ENCODE results near the gene STK32C. TPM values are rescaled to one million over a fixed set of nuclear protein-coding genes. Genes with fewer than 3 reads are reported as not detected.
"Not testable (repeated sequence)": the region's sequence is repeated elsewhere in the genome, so short reads cannot be mapped to it uniquely, and the experiment has no call there.

Gene STK32C
- total RNA-seq, 4 donors from 2014 or later: 1.3 to 5.6 (median 4.7) TPM

DNA sequence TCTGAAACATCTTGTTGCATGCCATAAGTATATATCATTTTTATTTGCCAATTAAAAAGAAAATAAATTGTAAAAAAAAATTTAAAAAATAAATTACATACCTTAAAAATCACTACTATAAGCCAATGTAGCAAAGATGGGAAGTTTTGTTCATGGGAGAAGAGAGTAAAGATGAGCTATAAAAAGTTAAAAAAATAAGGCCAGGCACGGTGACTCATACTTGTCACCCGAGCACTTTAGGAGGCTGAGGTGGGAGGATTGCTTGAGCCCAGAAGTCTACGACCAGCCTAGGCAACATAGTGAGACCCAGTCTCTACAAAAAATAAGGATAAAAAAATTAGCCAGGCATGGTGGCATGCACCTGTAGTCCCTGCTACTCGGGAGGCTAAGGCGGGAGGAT is 8.4 kb upstream of the STK32C start:
- no peaks in the 10 kb centered on the region for H3K9me3 ChIP-seq
- WGBS: 81% methylated on average over 5 of the region's 5 CpGs
- H3K27me3 ChIP-seq: no peaks in the 10 kb centered on the region
- H3K27ac ChIP-seq: no peak overlapping the region
- peaks cover 5% of the 10 kb centered on the region for H3K4me1 ChIP-seq
- no peak overlapping the region for H3K4me3 ChIP-seq
- DNase-seq (ENCODE audit: low spot score in 2 of 2): no peak
- TF ChIP-seq, protein P1, sequence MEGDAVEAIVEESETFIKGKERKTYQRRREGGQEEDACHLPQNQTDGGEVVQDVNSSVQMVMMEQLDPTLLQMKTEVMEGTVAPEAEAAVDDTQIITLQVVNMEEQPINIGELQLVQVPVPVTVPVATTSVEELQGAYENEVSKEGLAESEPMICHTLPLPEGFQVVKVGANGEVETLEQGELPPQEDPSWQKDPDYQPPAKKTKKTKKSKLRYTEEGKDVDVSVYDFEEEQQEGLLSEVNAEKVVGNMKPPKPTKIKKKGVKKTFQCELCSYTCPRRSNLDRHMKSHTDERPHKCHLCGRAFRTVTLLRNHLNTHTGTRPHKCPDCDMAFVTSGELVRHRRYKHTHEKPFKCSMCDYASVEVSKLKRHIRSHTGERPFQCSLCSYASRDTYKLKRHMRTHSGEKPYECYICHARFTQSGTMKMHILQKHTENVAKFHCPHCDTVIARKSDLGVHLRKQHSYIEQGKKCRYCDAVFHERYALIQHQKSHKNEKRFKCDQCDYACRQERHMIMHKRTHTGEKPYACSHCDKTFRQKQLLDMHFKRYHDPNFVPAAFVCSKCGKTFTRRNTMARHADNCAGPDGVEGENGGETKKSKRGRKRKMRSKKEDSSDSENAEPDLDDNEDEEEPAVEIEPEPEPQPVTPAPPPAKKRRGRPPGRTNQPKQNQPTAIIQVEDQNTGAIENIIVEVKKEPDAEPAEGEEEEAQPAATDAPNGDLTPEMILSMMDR (IDR thresholded peaks at IDR 0.05): no peak
- TF ChIP-seq POLR2A (IDR thresholded peaks at IDR 0.05) (no peak), EP300 (IDR thresholded peaks at IDR 0.05) (no peak), POLR2AphosphoS5 (IDR thresholded peaks at IDR 0.05) (no peak)
- no peaks in the 10 kb centered on the region for H3K36me3 ChIP-seq

DNA sequence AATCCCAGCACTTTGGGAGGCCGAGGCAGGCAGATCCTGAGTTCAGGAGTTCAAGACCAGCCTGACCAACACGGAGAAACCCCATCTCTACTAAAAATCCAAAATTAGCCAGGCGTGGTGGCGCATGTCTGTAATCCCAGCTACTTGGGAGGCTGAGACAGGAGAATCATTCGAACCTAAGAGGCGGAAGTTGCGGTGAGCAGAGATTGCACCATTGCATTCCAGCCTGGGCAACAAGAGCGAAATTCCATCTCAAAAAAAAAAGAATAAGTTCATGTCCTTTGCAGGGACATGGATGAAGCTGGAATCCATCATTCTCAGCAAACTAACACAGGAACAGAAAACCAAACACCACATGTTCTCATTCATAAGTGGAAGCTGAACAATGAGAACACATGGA is 7.1 kb upstream of the STK32C start:
- WGBS: 92% methylated on average over 8 of the region's 8 CpGs
- DNase-seq (ENCODE audit: low spot score in 2 of 2); H3K4me1 ChIP-seq; H3K4me3 ChIP-seq; H3K27me3 ChIP-seq; H3K9me3 ChIP-seq; H3K36me3 ChIP-seq; H3K27ac ChIP-seq: not testable (repeated sequence)

DNA sequence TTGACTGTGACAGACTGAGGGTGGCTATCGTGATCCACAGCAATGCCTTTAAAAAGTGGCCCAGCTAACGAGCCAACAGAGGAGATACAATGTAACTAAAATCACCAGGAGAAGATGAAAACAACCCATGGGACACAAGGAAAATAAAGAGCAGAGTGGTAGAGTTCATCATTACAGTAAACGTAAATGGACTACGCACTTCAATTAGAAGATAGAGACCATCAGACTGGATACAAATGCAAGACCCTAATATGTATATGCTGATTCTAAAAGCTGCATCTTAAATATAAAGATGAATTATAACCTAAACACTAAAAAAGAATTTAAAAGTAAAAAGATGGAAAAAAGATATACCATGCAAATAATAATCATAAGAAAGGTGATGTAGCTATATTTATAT is 6.6 kb upstream of the STK32C start:
- H3K9me3 ChIP-seq: no peaks in the 10 kb centered on the region
- DNase-seq (ENCODE audit: low spot score in 2 of 2): no peak
- H3K27ac ChIP-seq: no peak overlapping the region
- peaks cover 2% of the 10 kb centered on the region for H3K4me1 ChIP-seq
- H3K27me3 ChIP-seq: no peaks in the 10 kb centered on the region
- WGBS: 98% methylated on average over 4 of the region's 4 CpGs
- H3K4me3 ChIP-seq: no peak overlapping the region
- H3K36me3 ChIP-seq: no peaks in the 10 kb centered on the region
- TF ChIP-seq, protein P1 (IDR thresholded peaks at IDR 0.05): no peak
- TF ChIP-seq EP300 (IDR thresholded peaks at IDR 0.05) (no peak), POLR2A (IDR thresholded peaks at IDR 0.05) (no peak), POLR2AphosphoS5 (IDR thresholded peaks at IDR 0.05) (no peak)

DNA sequence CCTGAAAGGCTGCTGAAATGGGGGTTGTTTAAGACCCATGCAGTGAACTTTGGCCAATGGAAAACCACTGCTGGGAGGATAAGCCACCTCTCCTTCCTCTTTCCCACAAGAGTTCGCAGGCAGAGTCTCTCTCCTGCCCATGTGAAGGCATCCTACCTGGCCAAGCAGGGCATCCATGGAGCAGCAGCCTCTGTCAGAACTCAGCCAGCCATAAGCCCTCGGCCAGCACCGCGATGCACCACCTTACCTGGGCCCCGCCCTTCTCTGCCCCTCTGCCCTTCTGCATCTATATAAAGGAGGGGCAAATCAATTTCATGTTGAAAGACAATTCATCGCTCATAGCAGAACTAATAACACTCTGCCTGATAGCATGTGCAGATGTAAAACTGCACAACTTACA is 6.1 kb upstream of the STK32C start:
- TF ChIP-seq EP300 (IDR thresholded peaks at IDR 0.05): no peak
- TF ChIP-seq POLR2AphosphoS5 (IDR thresholded peaks at IDR 0.05): no peak
- no peak for TF ChIP-seq POLR2A (IDR thresholded peaks at IDR 0.05)
- TF ChIP-seq, protein P1 (IDR thresholded peaks at IDR 0.05): no peak
- DNase-seq (ENCODE audit: low spot score in 2 of 2): no peak
- Histone ChIP-seq H3K9me3 (no peaks in the 10 kb centered on the region), H3K4me1 (peaks cover 7% of the 10 kb centered on the region), H3K4me3 (no peak overlapping the region), H3K36me3 (no peaks in the 10 kb centered on the region), H3K27ac (no peak overlapping the region), H3K27me3 (no peaks in the 10 kb centered on the region)
- WGBS: 96% methylated on average over 6 of the region's 6 CpGs

DNA sequence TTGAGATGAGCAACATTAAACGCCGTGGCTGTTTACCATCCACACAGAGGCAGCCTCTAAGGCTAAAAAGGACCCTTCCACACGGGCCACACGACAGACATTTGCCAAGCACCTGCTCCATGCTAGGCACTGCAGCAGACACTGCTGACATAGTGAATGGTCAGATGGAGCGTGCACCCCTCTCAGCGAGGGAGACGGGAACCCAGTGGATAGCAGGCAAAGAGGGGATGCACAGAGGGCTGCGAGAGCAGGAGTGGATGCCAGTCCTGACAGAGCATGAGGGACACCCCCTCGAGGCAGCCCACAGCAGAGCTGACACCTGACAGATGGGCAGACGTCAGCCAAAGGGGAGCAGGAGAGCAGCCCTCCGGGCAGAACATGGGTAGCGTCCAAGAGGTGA is 5.6 kb upstream of the STK32C start:
- Histone ChIP-seq H3K27me3 (no peaks in the 10 kb centered on the region), H3K27ac (no peak overlapping the region), H3K9me3 (no peaks in the 10 kb centered on the region), H3K36me3 (no peaks in the 10 kb centered on the region), H3K4me3 (no peak overlapping the region), H3K4me1 (peaks cover 13% of the 10 kb centered on the region)
- no peak for TF ChIP-seq POLR2A (IDR thresholded peaks at IDR 0.05)
- TF ChIP-seq POLR2AphosphoS5 (IDR thresholded peaks at IDR 0.05): no peak
- TF ChIP-seq EP300 (IDR thresholded peaks at IDR 0.05): no peak
- TF ChIP-seq, protein P1 (IDR thresholded peaks at IDR 0.05): no peak
- WGBS: 94% methylated on average over 12 of the region's 12 CpGs
- DNase-seq (ENCODE audit: low spot score in 2 of 2): no peak

DNA sequence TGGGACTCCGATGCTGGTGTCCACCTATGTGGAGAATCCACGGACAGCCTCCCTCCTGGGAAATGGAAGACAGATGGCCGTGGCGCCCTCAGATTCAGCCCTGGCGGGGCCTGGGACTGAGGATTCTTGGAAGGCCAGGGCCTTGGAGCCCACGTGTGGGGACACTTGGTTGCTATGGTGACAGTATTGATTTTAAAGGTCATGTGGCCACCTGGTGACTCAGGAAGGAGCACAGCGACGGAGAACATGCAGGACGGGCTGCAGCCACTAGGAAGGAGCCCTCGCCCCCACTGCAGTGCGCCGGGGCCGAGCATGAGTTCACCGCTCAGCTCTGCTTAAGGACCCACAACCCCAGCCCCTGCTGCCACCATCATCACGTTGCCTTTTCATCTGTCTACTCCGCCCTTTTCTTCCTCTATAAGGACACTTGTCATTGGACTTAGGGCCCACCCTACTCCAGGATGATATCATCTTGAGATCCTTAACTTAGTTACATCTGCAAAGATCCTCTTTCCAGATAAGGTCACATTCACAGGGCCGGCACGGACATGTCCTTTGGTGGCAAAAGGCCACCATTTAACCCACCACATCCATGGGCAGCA is 3.7 kb upstream of the STK32C start:
- no peaks in the 10 kb centered on the region for H3K36me3 ChIP-seq
- no peak overlapping the region for H3K27ac ChIP-seq
- peak in 1 of 2 donors; percentile 57 for DNase-seq (ENCODE audit: low spot score in 2 of 2)
- no peak overlapping the region for H3K4me3 ChIP-seq
- peaks cover 3% of the 10 kb centered on the region for H3K27me3 ChIP-seq
- 87% methylated on average over 12 of the region's 18 CpGs for whole genome bisulfite sequencing
- TF ChIP-seq POLR2AphosphoS5 (IDR thresholded peaks at IDR 0.05): no peak
- no peak for TF ChIP-seq EP300 (IDR thresholded peaks at IDR 0.05)
- no peak for TF ChIP-seq POLR2A (IDR thresholded peaks at IDR 0.05)
- TF ChIP-seq, protein P1 (IDR thresholded peaks at IDR 0.05): no peak
- H3K9me3 ChIP-seq: no peaks in the 10 kb centered on the region
- peaks cover 25% of the 10 kb centered on the region for H3K4me1 ChIP-seq

All from suprapubic skin (tissue), 4 donors.